PC-9 (cell line): ENCODE measurements around the gene SNAI3. TPM values are rescaled to one million over a fixed set of nuclear protein-coding genes. Genes with fewer than 3 reads are reported as not detected.

Experiments
- BruUV-seq: library from RNA; stranded (reverse); fragments of 400-500 nt; replicated peaks from 2 replicates; lab custom pipeline; 2021; lab: Mats Ljungman, UMichigan
- CTCF ChIA-PET: fragments of 300-600 bp; sonication (Branson Sonifier 250); formaldehyde crosslinking; loops from one replicate; lab custom pipeline; 2022; ENCODE audit warnings: antibody characterized with exemption; lab: Charles Lee
- POLR2A ChIA-PET: fragments of 300-600 bp; sonication (Branson Sonifier 250); formaldehyde crosslinking; loops from one replicate; lab custom pipeline; 2022; ENCODE audit warnings: antibody characterized with exemption; ENCODE audit not compliant: unreplicated experiment; lab: Charles Lee
- DNase-seq, 2 experiments: peaks; one replicate each; pipeline versions ENCODE4 v3.0.0 to v3.0.0-alpha.2; 2015 to 2022; ENCODE audit warnings: mixed read lengths in 1 of 2
- H2AFZ ChIP-seq: fragments of 200-600 bp; sonication (generic); 2 replicates; pipeline ENCODE4 v1.8.1; 2017; ENCODE audit warnings: antibody characterized with exemption
- H3F3A ChIP-seq: fragments of 200-600 bp; sonication (generic); 2 replicates; pipeline ENCODE4 v1.8.1; 2017; ENCODE audit warnings: antibody characterized with exemption, mild to moderate bottlenecking, low read depth; ENCODE audit not compliant: insufficient read depth
- H3K27ac ChIP-seq: fragments of 200-600 bp; sonication (generic); 2 replicates; pipeline ENCODE4 v1.6.1; 2016; ENCODE audit warnings: mixed run types
- H3K27me3 ChIP-seq: fragments of 200-600 bp; sonication (generic); 2 replicates; pipeline ENCODE4 v1.6.1; 2016; ENCODE audit warnings: low read depth, mixed run types; ENCODE audit not compliant: insufficient read depth
- H3K36me3 ChIP-seq: fragments of 200-600 bp; sonication (generic); 2 replicates; pipeline ENCODE4 v1.6.1; 2016; ENCODE audit warnings: low read depth, mixed run types
- H3K4me1 ChIP-seq: fragments of 200-600 bp; sonication (generic); replicated peaks from 2 replicates; pipeline ENCODE4 v1.6.1; 2016; ENCODE audit warnings: mixed run types; ENCODE audit not compliant: insufficient read depth
- H3K4me2 ChIP-seq: fragments of 200-600 bp; sonication (generic); 2 replicates; pipeline ENCODE4 v1.6.1; 2017; ENCODE audit warnings: mixed run types
- H3K4me3 ChIP-seq: fragments of 200-600 bp; sonication (generic); 2 replicates; pipeline ENCODE4 v1.6.1; 2016; ENCODE audit warnings: mixed run types
- H3K79me2 ChIP-seq: fragments of 200-600 bp; sonication (generic); 2 replicates; pipeline ENCODE4 v1.6.1; 2017; ENCODE audit warnings: low read depth, mixed run types
- H3K9me2 ChIP-seq: fragments of 200-600 bp; sonication (generic); 2 replicates; pipeline ENCODE4 v1.8.1; 2017; ENCODE audit warnings: mild to moderate bottlenecking; ENCODE audit not compliant: insufficient read depth
- H3K9me3 ChIP-seq: fragments of 200-600 bp; sonication (generic); 2 replicates; pipeline ENCODE4 v1.8.1; 2016; ENCODE audit warnings: low read depth; ENCODE audit not compliant: insufficient read depth
- H4K20me1 ChIP-seq: fragments of 200-600 bp; sonication (generic); 2 replicates; pipeline ENCODE4 v1.8.1; 2017; ENCODE audit not compliant: insufficient read depth
- EZH2 ChIP-seq: fragments of 200-600 bp; sonication (generic); IDR thresholded peaks from 2 replicates; pipeline ENCODE4 v1.8.0; 2017; ENCODE audit warnings: antibody characterized with exemption, low read depth
- intact Hi-C: fragments of 100-400 bp; cut with micrococcal nuclease; formaldehyde crosslinking; loops from one replicate; pipeline ENCODE4 v1.10.0; 2022; ENCODE audit not compliant: unreplicated experiment
- total RNA-seq: library from RNA; stranded (reverse); gene quantifications from 2 replicates; pipeline ENCODE4 v1.2.3, GENCODE V29; 2021
- TF ChIP-seq, protein P1 (sequence below): fragments of 200-600 bp; sonication (generic); conservative IDR thresholded peaks from 2 replicates; pipeline ENCODE4 v1.6.1; 2017; ENCODE audit warnings: mixed run types, antibody characterized with exemption, mild to moderate bottlenecking, moderate library complexity

The SNAI3 gene
- total RNA-seq, 1 experiment from 2014 or later, result 1.3 TPM

DNA sequence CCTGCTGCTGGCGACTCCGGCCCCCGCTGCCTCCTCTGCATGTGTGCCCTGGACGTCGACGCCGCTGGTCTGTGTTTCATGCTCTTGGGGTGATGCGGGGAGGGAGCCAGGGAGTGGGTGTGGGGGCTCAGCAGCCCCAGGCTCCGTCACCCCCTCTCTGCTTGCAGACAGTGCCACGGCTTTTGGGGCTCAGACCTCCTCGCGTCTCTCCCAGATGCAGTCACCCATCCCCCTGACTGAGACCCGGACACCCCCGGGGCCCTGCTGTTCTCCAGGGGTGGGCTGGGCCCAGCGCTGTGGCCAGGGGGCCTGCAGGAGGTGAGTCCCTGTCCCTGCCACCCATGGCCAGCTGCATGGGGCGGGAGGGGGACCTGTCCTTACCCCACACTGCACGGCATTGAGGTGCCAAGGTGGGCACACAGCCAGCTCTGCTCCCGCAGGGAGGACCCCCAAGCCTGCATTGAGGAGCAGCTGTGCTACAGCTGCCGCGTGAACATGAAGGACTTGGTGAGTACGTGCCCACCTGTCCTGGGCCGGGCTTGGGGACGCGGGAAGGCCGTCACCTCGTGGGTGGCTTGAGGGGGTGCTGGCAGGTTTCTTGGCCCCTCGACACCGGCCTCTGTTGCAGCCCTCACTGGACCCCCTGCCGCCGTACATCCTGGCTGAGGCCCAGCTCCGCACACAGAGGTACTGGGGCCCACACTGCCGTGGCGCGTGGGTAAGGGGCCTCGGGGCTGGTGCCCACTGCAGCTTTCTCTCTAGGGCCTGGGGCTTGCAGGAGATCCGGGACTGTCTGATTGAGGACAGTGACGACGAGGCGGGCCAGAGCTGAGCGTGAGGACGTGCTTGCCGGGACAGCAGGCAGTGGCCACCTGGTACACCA, 28.4 kb upstream of the SNAI3 start:
- intact Hi-C loops, result no loop called here
- no peaks in the 10 kb centered on the region for H3K27me3 ChIP-seq
- H3K36me3 ChIP-seq, result peaks cover 2% of the 10 kb centered on the region; the same call in 1 of the 2 replicates
- no peak overlapping the region for H3K4me2 ChIP-seq
- no peaks in the 10 kb centered on the region for H3K4me1 ChIP-seq
- H3F3A ChIP-seq, result peaks cover 28% of the 10 kb centered on the region; the same call in 1 of the 2 replicates
- CTCF ChIA-PET, result interaction anchor here (0.7 kb wide), 1 partner anchor 58 kb away, joined by 4 read pairs; no protein-coding TSS in a partner anchor
- H3K27ac ChIP-seq, result no peak overlapping the region
- no peak for DNase-seq
- BruUV-seq, result no TSS peak
- TF ChIP-seq EZH2, result no peak
- TF ChIP-seq, protein P1, sequence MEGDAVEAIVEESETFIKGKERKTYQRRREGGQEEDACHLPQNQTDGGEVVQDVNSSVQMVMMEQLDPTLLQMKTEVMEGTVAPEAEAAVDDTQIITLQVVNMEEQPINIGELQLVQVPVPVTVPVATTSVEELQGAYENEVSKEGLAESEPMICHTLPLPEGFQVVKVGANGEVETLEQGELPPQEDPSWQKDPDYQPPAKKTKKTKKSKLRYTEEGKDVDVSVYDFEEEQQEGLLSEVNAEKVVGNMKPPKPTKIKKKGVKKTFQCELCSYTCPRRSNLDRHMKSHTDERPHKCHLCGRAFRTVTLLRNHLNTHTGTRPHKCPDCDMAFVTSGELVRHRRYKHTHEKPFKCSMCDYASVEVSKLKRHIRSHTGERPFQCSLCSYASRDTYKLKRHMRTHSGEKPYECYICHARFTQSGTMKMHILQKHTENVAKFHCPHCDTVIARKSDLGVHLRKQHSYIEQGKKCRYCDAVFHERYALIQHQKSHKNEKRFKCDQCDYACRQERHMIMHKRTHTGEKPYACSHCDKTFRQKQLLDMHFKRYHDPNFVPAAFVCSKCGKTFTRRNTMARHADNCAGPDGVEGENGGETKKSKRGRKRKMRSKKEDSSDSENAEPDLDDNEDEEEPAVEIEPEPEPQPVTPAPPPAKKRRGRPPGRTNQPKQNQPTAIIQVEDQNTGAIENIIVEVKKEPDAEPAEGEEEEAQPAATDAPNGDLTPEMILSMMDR, result no peak
- H3K79me2 ChIP-seq, result no peaks in the 10 kb centered on the region
- H2AFZ ChIP-seq, result no peak overlapping the region
- H3K9me3 ChIP-seq, result no peaks in the 10 kb centered on the region
- H3K4me3 ChIP-seq, result no peak overlapping the region
- H4K20me1 ChIP-seq, result peaks cover 21% of the 10 kb centered on the region
- POLR2A ChIA-PET, result no interaction called here
- H3K9me2 ChIP-seq, result no peaks in the 10 kb centered on the region

DNA sequence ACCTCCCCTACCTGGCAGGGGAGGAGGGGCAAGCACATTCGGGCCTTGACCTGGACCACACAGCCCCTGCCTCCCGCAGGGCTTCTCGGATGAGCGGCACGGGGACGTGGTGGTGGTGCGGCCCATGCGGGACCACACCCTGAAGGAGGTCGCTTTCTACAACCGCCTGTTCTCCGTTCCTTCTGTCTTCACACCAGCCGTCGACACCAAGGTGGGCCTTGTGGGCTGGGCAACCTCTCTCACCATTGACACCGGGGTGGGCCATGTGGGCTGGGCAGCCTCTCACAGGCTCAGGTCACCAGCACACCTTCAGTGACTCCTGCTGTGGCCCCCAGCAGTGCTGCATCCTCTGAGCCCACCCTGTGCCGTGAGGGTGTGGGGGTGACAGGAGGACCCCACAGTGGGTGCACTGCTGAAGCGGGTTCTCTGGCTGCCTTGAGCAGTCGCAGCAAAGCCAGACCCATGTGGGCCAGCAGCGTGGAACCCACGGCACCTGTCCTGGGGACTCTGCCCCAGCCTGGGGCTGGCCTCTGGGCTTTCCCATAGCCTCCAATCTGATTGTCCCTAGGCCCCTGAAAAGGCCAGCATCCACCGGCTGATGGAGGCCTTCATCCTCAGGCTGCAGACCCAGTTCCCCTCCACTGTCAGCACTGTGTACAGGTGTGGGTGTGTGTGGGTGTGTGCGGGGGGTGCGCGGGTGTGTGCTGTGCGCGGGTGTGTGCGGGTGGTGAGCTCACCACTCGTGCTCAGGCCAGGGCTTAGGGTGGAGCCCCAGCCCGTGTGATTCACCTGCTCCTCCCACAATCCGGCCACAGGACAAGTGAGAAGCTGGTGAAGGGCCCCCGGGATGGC, 27.5 kb upstream of the SNAI3 start:
- Histone ChIP-seq H3K27me3 (no peaks in the 10 kb centered on the region), H3K4me3 (no peak overlapping the region), H3K36me3 (no peaks in the 10 kb centered on the region; the same call in 1 of the 2 replicates), H3K4me1 (no peaks in the 10 kb centered on the region), H3K27ac (no peak overlapping the region), H2AFZ (no peak overlapping the region), H3K4me2 (no peak overlapping the region), H3K79me2 (no peaks in the 10 kb centered on the region), H4K20me1 (peaks cover 21% of the 10 kb centered on the region), H3F3A (peaks cover 25% of the 10 kb centered on the region; the same call in 1 of the 2 replicates), H3K9me3 (no peaks in the 10 kb centered on the region), H3K9me2 (no peaks in the 10 kb centered on the region)
- no peak for DNase-seq
- intact Hi-C loops, result no loop called here
- CTCF ChIA-PET, result no interaction called here
- TF ChIP-seq, protein P1, result no peak
- TF ChIP-seq EZH2, result no peak
- POLR2A ChIA-PET, result no interaction called here
- BruUV-seq, result no TSS peak

DNA sequence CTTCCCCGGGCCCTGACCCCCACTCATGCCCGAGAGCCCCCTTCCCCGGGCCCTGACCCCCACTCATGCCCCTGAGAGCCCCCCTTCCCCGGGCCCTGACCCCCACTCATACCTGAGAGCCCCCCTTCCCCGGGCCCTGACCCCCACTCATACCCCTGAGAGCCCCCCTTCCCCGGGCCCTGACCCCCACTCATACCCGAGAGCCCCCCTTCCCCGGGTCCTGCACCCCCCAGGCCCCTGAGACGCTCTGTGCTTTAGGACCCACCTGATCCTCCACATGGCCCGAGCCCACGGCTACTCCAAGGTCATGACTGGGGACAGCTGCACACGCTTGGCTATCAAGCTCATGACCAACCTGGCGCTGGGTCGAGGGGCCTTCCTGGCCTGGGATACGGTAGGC, 26.7 kb upstream of the SNAI3 start:
- ChIA-PET POLR2A (no interaction called here), CTCF (no interaction called here)
- intact Hi-C loops, result no loop called here
- Histone ChIP-seq H4K20me1 (peaks cover 14% of the 10 kb centered on the region), H2AFZ (no peak overlapping the region), H3K36me3 (no peaks in the 10 kb centered on the region; the same call in 1 of the 2 replicates), H3K9me3 (no peaks in the 10 kb centered on the region), H3K4me3 (no peak overlapping the region), H3K4me1 (no peaks in the 10 kb centered on the region), H3F3A (peaks cover 24% of the 10 kb centered on the region; the same call in 1 of the 2 replicates), H3K27ac (no peak overlapping the region), H3K4me2 (no peak overlapping the region), H3K79me2 (no peaks in the 10 kb centered on the region), H3K9me2 (no peaks in the 10 kb centered on the region), H3K27me3 (no peaks in the 10 kb centered on the region)
- no peak for TF ChIP-seq EZH2
- TF ChIP-seq, protein P1, result no peak
- DNase-seq, result no peak
- BruUV-seq, result no TSS peak
